ENCODE results near the gene PRM1. TPM values are rescaled to one million over a fixed set of nuclear protein-coding genes. Genes with fewer than 3 reads are reported as not detected.

PRM1 gene
- total RNA-seq, 1 experiment from 2014 or later: 0.48 TPM

GRCh38 chr16:11232852-11233726 lies 48.0 kb downstream of the PRM1 start (continued):
- TF ChIP-seq ZNF532 (CRISPR knock-in tag; IDR thresholded peaks at IDR 0.05; ENCODE audit: borderline replicate concordance) (no peak), CREM (CRISPR knock-in tag; IDR thresholded peaks at IDR 0.05) (no peak), MAX (CRISPR knock-in tag; IDR thresholded peaks at IDR 0.05) (0 out of 2 replicates have a peak, but pooled peaks have one; percentile 18), FOXP1 (CRISPR knock-in tag; IDR thresholded peaks at IDR 0.05; ENCODE audit: borderline replicate concordance) (0 out of 2 replicates have a peak, but pooled peaks have one; percentile 29), ZNF232 (CRISPR knock-in tag; IDR thresholded peaks at IDR 0.05) (no peak), ATF1 (CRISPR knock-in tag; IDR thresholded peaks at IDR 0.05) (no peak), USF1 (CRISPR knock-in tag; IDR thresholded peaks at IDR 0.05) (peak; percentile 30; the same call in 1 of the 2 replicates), MYBL2 (CRISPR knock-in tag; IDR thresholded peaks at IDR 0.05) (no peak), NR2C2 (CRISPR knock-in tag; IDR thresholded peaks at IDR 0.05) (no peak), CBFB (CRISPR knock-in tag; IDR thresholded peaks at IDR 0.05; ENCODE audit: low read depth) (no peak)
- TF ChIP-seq, protein P1, sequence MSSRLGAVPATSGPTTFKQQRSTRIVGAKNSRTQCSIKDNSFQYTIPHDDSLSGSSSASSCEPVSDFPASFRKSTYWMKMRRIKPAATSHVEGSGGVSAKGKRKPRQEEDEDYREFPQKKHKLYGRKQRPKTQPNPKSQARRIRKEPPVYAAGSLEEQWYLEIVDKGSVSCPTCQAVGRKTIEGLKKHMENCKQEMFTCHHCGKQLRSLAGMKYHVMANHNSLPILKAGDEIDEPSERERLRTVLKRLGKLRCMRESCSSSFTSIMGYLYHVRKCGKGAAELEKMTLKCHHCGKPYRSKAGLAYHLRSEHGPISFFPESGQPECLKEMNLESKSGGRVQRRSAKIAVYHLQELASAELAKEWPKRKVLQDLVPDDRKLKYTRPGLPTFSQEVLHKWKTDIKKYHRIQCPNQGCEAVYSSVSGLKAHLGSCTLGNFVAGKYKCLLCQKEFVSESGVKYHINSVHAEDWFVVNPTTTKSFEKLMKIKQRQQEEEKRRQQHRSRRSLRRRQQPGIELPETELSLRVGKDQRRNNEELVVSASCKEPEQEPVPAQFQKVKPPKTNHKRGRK (CRISPR knock-in tag; IDR thresholded peaks at IDR 0.05; ENCODE audit: borderline replicate concordance): 0 out of 2 replicates have a peak, but pooled peaks have one; percentile 38
- TF ChIP-seq, protein P2, sequence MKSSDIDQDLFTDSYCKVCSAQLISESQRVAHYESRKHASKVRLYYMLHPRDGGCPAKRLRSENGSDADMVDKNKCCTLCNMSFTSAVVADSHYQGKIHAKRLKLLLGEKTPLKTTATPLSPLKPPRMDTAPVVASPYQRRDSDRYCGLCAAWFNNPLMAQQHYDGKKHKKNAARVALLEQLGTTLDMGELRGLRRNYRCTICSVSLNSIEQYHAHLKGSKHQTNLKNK (CRISPR knock-in tag; IDR thresholded peaks at IDR 0.05): no peak
- TF ChIP-seq, protein P3, sequence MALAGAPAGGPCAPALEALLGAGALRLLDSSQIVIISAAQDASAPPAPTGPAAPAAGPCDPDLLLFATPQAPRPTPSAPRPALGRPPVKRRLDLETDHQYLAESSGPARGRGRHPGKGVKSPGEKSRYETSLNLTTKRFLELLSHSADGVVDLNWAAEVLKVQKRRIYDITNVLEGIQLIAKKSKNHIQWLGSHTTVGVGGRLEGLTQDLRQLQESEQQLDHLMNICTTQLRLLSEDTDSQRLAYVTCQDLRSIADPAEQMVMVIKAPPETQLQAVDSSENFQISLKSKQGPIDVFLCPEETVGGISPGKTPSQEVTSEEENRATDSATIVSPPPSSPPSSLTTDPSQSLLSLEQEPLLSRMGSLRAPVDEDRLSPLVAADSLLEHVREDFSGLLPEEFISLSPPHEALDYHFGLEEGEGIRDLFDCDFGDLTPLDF (CRISPR knock-in tag; IDR thresholded peaks at IDR 0.05): no peak

DNA sequence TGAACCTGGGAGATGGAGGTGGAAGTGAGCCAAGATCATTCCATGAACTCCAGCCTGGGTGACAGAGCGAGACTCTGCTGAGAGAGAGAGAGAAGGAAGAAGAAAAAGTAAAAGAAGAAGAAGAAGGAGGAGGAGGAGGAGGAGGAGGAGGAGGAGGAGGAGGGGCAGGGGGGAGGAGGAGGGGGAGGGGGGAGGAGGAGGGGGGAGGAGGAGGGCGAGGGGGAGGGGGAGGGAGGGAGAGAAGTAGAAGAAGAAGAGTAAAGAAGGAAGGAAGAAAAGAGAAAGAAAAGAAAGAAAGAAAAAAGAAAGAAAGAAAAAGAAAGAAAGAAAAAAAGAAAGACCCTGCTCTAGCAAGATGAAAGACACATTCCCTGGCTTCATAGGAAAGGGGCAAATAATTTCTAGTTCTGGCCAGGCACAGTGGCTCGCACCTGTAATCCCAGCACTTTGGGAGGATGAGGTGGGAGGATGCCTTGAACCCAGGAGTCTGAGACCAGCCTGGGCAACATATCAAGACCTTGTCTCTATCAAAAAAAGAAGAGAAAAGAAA lies 48.8 kb downstream of the PRM1 start:
- no peak overlapping the region for H3K4me3 Mint-ChIP-seq
- H3K27me3 Mint-ChIP-seq (ENCODE audit: low read depth): no peaks in the 10 kb centered on the region
- H3K9me3 Mint-ChIP-seq: no peaks in the 10 kb centered on the region
- no peak overlapping the region for H3K27ac Mint-ChIP-seq
- ChIA-PET POLR2A (no interaction called here), CTCF (interaction anchor here (0.9 to 1.4 kb wide), 2 partner anchors 139 to 261 kb away, joined by 3 to 4 read pairs; no protein-coding TSS in a partner anchor)
- ATAC-seq: no peak
- peaks cover 7% of the 10 kb centered on the region; the same call in 1 of the 2 replicates for H3K4me1 Mint-ChIP-seq
- DNase-seq (ENCODE audit: low spot score): no peak
- no peaks in the 10 kb centered on the region for H3K36me3 Mint-ChIP-seq
- no peak for TF ChIP-seq NFYB (CRISPR knock-in tag; conservative IDR thresholded peaks at IDR 0.05; ENCODE audit: low read depth)
- no peak for TF ChIP-seq NR2C2 (CRISPR knock-in tag; IDR thresholded peaks at IDR 0.05)
- TF ChIP-seq, protein P3 (CRISPR knock-in tag; IDR thresholded peaks at IDR 0.05): no peak
- no peak for TF ChIP-seq ZNF317 (CRISPR knock-in tag; IDR thresholded peaks at IDR 0.05; ENCODE audit: borderline replicate concordance, low read depth)
- TF ChIP-seq CBFB (CRISPR knock-in tag; IDR thresholded peaks at IDR 0.05; ENCODE audit: low read depth): no peak
- no peak for TF ChIP-seq AFF4 (CRISPR knock-in tag; IDR thresholded peaks at IDR 0.05; ENCODE audit: borderline replicate concordance)
- TF ChIP-seq, protein P4, sequence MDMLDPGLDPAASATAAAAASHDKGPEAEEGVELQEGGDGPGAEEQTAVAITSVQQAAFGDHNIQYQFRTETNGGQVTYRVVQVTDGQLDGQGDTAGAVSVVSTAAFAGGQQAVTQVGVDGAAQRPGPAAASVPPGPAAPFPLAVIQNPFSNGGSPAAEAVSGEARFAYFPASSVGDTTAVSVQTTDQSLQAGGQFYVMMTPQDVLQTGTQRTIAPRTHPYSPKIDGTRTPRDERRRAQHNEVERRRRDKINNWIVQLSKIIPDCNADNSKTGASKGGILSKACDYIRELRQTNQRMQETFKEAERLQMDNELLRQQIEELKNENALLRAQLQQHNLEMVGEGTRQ (CRISPR knock-in tag; IDR thresholded peaks at IDR 0.05): no peak

Measured in WTC11 (cell line).